H1 (cell line): ENCODE results near the gene SLC9A4. TPM values are rescaled to one million over a fixed set of nuclear protein-coding genes. Genes with fewer than 3 reads are reported as not detected.

ENCODE experiments used
- CTCF ChIP-seq, 3 experiments: IDR thresholded peaks; 1 replicate in 2 of 3; 2 replicates in 1 of 3; pipeline versions ENCODE4 v1.5.1 to v1.6.1; 2011; ENCODE audit warnings: low read length in 3 of 3, mild to moderate bottlenecking in 3 of 3, inconsistent platforms in 2 of 3, low read depth in 1 of 3, moderate library complexity in 1 of 3; ENCODE audit not compliant: insufficient read depth in 1 of 3; ENCODE audit errors: control extremely low read depth in 1 of 3
- RAD21 ChIP-seq, 2 experiments: IDR thresholded peaks in 1 of 2; conservative IDR thresholded peaks in 1 of 2; 2 replicates each; pipeline ENCODE4 v1.6.1; 2011; ENCODE audit warnings: low read depth in 2 of 2, low read length in 2 of 2, improper control_type of control experiment in 1 of 2, inconsistent platforms in 1 of 2, mild to moderate bottlenecking in 1 of 2, moderate library complexity in 1 of 2
- TBP ChIP-seq: IDR thresholded peaks from 2 replicates; pipeline ENCODE4 v1.6.1; 2011; ENCODE audit warnings: low read depth, low read length, improper control_type of control experiment
- YY1 ChIP-seq: IDR thresholded peaks from 2 replicates; pipeline ENCODE4 v1.6.1; 2011; ENCODE audit warnings: low read depth, mild to moderate bottlenecking, low read length
- polyA plus RNA-seq, 7 experiments: library from polyadenylated mRNA; depleted of rRNA in 3 of 7; stranded (reverse) in 5 of 7; unstranded in 2 of 7; fragments of >200 nt in 5 of 7; fragments of 200-250 nt in 2 of 7; gene quantifications; 1 replicate in 5 of 7; 2 replicates in 1 of 7; 4 replicates in 1 of 7; pipeline versions ENCODE4 v1.2.1 to v1.2.3, GENCODE V29; 2011 to 2013; ENCODE audit warnings: missing spikeins in 2 of 7, mixed read lengths in 2 of 7
- total RNA-seq: library from RNA; stranded (reverse); fragmentation: NEBNext Ultra II Directional; extraction: Animal tissue kit (Norgen Biotek cat#: 25700); gene quantifications from 2 replicates; pipeline ENCODE4 v1.2.1, GENCODE V29; 2021

SLC9A4 gene
- total and polyA plus RNA-seq, 2 of the 8 experiments (the other 6 are each of a cell fraction or from before 2014, with no cell fraction given): not detected

GRCh38 chr2:102515851-102516250, 42.8 kb downstream of the SLC9A4 start (continued):
- TF ChIP-seq CTCF (IDR thresholded peaks at IDR 0.05; ENCODE audit: control extremely low read depth in 1 of 3, insufficient read depth in 1 of 3, low read depth in 1 of 3, low read length in 3 of 3): no peak
- TF ChIP-seq TBP: no peak
- TF ChIP-seq YY1: no peak
- no peak for TF ChIP-seq RAD21 (IDR thresholded peaks at IDR 0.05 in 1 of 2, conservative IDR thresholded peaks at IDR 0.05 in 1 of 2; ENCODE audit: low read depth in 2 of 2, low read length in 2 of 2)
